Pancreas (tissue), 10 donors: ENCODE results near the gene ELF4. TPM values are rescaled to one million over a fixed set of nuclear protein-coding genes. Genes with fewer than 3 reads are reported as not detected.

Source experiments
- ATAC-seq, 4 donors: fragments of 200-7000 bp; cut with Tn5 transposase; one replicate each; pipeline versions ENCODE4 v1.8.0 to v1.9.1; 2020; ENCODE audit warnings: mild to moderate bottlenecking in 4 of 4, moderate library complexity in 4 of 4
- DNase-seq, 6 donors: peaks; one replicate each; pipeline ENCODE4 v3.0.0-alpha.2; 2020
- FAIRE-seq: peaks from 2 replicates; lab custom pipeline; 2012; peaks lifted over from hg19 to GRCh38; lab: Jason Lieb, UNC
- H3K27ac ChIP-seq, 4 donors: fragments of 200-600 bp; sonication (generic); 1 replicate in 3 of 4; 2 replicates in 1 of 4; pipeline versions ENCODE4 v1.5.0 to v1.8.0; 2020
- H3K27me3 ChIP-seq, 4 donors: fragments of 200-600 bp; one replicate each; pipeline ENCODE4 v1.8.0; 2021
- H3K36me3 ChIP-seq, 3 donors: fragments of 200-600 bp; sonication (generic) in 1 of 3; one replicate each; pipeline versions ENCODE4 v1.5.0 to v1.8.0; 2020 to 2021
- H3K4me1 ChIP-seq, 3 donors: fragments of 200-600 bp; one replicate each; pipeline ENCODE4 v1.8.0; 2021
- H3K4me3 ChIP-seq, 4 donors: fragments of 200-600 bp; sonication (generic) in 2 of 4; one replicate each; pipeline versions ENCODE4 v1.5.0 to v1.8.0; 2020 to 2021
- H3K9me3 ChIP-seq, 4 donors: fragments of 200-600 bp; one replicate each; pipeline ENCODE4 v1.8.0; 2021
- CTCF ChIP-seq, 4 donors: fragments of 200-600 bp; sonication (generic) in 3 of 4; IDR thresholded peaks; one replicate each; pipeline versions ENCODE4 v1.5.0 to v1.8.0; 2021; ENCODE audit warnings: antibody characterized with exemption in 4 of 4
- WGBS, 2 donors: extraction: QIAGEN DNeasy Blood & Tissue Kit; methylation state at CpG; one replicate each; pipeline ENCODE4 v1.1.7; 2013; 5-methylcytosine and 5-hydroxymethylcytosine counted together
- intact Hi-C, 3 donors: fragments of 100-400 bp; cut with DNase I; formaldehyde crosslinking; loops; one replicate each; pipeline versions ENCODE4 v1.11.1 to v1.14.2; 2022
- polyA plus RNA-seq, 2 donors: library from polyadenylated mRNA; stranded (reverse); fragments of 200-250 nt; gene quantifications; one replicate each; pipeline ENCODE4 v1.2.3, GENCODE V29; 2013
- total RNA-seq, 6 donors: library from RNA; stranded (reverse); fragmentation: NEBNext Ultra II Directional in 4 of 6; extraction: Animal tissue kit (Norgen Biotek cat#: 25700) in 4 of 6; gene quantifications; one replicate each; pipeline versions ENCODE4 v1.2.1 to v1.2.4, GENCODE V29; 2021 to 2023
- donor health status: healthy with polysubstance abuse.
- donor health status: DM: no; HTN: no; CAD: no; lungs with moderate emphysema.
- donor health status: DM: no; HTN: no; CAD: no.
- donor health status: control.
- donor health status: control.
- donor health status: Bipolar disorder and iron deficiency.
- donor health status: DM: yes; HTN: yes; CAD: no.
- donor health status: DM: no; HTN: no; CAD: no.
- donor health status: DM: no; HTN: no; CAD: no.
- donor health status: DM: yes; HTN: yes; CAD: no.

The ELF4 gene
- total and polyA plus RNA-seq, 8 donors: 1.1 to 4.6 (median 2.0) TPM

GRCh38 chrX:130145123-130145522 is 34.8 kb upstream of the ELF4 start:
- ATAC-seq: no peak
- no peaks in the 10 kb centered on the region for H3K27me3 ChIP-seq
- intact Hi-C loops: no loop called here
- H3K4me1 ChIP-seq: no peaks in the 10 kb centered on the region
- TF ChIP-seq CTCF (IDR thresholded peaks at IDR 0.05): no peak
- H3K9me3 ChIP-seq: no peaks in the 10 kb centered on the region
- peaks cover 0 to 3% (median 0%) of the 10 kb centered on the region in 3 donors for H3K36me3 ChIP-seq
- FAIRE-seq: no peak
- 77 to 99% methylated on average over 4 of the region's 4 CpGs for WGBS, 2 donors
- no peak overlapping the region for H3K4me3 ChIP-seq
- no peak for DNase-seq
- H3K27ac ChIP-seq: no peak overlapping the region

GRCh38 chrX:130144509-130144908 is 34.2 kb upstream of the ELF4 start:
- 79 to 81% methylated on average over 3 of the region's 3 CpGs for WGBS, 2 donors

GRCh38 chrX:130139474-130140201 is 29.3 kb upstream of the ELF4 start:
- no peak for ATAC-seq
- intact Hi-C loops: no loop called here
- no peak for FAIRE-seq

More at GRCh38 chrX:130144509-130144908, 34.2 kb upstream of the ELF4 start:
- Histone ChIP-seq H3K4me1 (no peaks in the 10 kb centered on the region), H3K9me3 (no peaks in the 10 kb centered on the region), H3K36me3 (peaks cover 0 to 3% (median 0%) of the 10 kb centered on the region in 3 donors), H3K27me3 (no peaks in the 10 kb centered on the region), H3K27ac (no peak overlapping the region), H3K4me3 (no peak overlapping the region)
- DNase-seq: no peak
- FAIRE-seq: no peak
- intact Hi-C loops: no loop called here
- no peak for TF ChIP-seq CTCF (IDR thresholded peaks at IDR 0.05)
- no peak for ATAC-seq

GRCh38 chrX:130136961-130137360 is 26.7 kb upstream of the ELF4 start:
- intact Hi-C loops: no loop called here
- ATAC-seq (no peak), FAIRE-seq (no peak), DNase-seq (no peak)
- Histone ChIP-seq H3K27ac (no peak overlapping the region), H3K27me3 (no peaks in the 10 kb centered on the region), H3K4me3 (no peak overlapping the region), H3K4me1 (no peaks in the 10 kb centered on the region), H3K9me3 (no peaks in the 10 kb centered on the region), H3K36me3 (peaks cover 0 to 22% (median 4%) of the 10 kb centered on the region in 3 donors)
- no peak for TF ChIP-seq CTCF (IDR thresholded peaks at IDR 0.05)
- 70 to 91% methylated on average over 8 of the region's 8 CpGs for WGBS, 2 donors

More at GRCh38 chrX:130139474-130140201, 29.3 kb upstream of the ELF4 start:
- WGBS, 2 donors: 42 to 50% methylated on average over 3 of the region's 3 CpGs
- no peak for TF ChIP-seq CTCF (IDR thresholded peaks at IDR 0.05)
- no peak for DNase-seq
- Histone ChIP-seq H3K9me3 (no peaks in the 10 kb centered on the region), H3K4me3 (no peak overlapping the region), H3K27ac (no peak overlapping the region), H3K36me3 (peaks cover 0 to 22% (median 4%) of the 10 kb centered on the region in 3 donors), H3K27me3 (no peaks in the 10 kb centered on the region), H3K4me1 (no peaks in the 10 kb centered on the region)

- ATAC-seq: no peak
- no peak overlapping the region for H3K27ac ChIP-seq
- H3K36me3 ChIP-seq: peaks cover 0 to 22% (median 4%) of the 10 kb centered on the region in 3 donors
- intact Hi-C loops: no loop called here
- H3K9me3 ChIP-seq: no peaks in the 10 kb centered on the region
- no peak for FAIRE-seq
- no peaks in the 10 kb centered on the region for H3K4me1 ChIP-seq
- H3K4me3 ChIP-seq: no peak overlapping the region
- no peak for TF ChIP-seq CTCF (IDR thresholded peaks at IDR 0.05)
- 53 to 57% methylated on average over 5 of the region's 5 CpGs for WGBS, 2 donors
- DNase-seq: no peak
- H3K27me3 ChIP-seq: no peaks in the 10 kb centered on the region
Observed at GRCh38 chrX:130136496-130136895, 26.2 kb upstream of the ELF4 start.
